Stomach smooth muscle (tissue), 2 donors: ENCODE measurements around the gene MARCKSL1.
A peak's percentile ranks its signal among the peaks of the same experiment; 100 is the strongest.
"Not testable (repeated sequence)": the region's sequence is repeated elsewhere in the genome, so short reads cannot be mapped to it uniquely, and the experiment has no call there.

Experiments used
- H3K27ac ChIP-seq: one replicate; pipeline ENCODE4 v1.7.0; 2013; ENCODE audit warnings: mild to moderate bottlenecking, low read length, inconsistent platforms
- H3K27me3 ChIP-seq, 2 donors: one replicate each; pipeline ENCODE4 v1.7.0; 2013; ENCODE audit warnings: low read length in 2 of 2; ENCODE audit not compliant: insufficient read depth in 2 of 2, control insufficient read depth in 1 of 2
- H3K36me3 ChIP-seq, 2 donors: one replicate each; pipeline ENCODE4 v1.7.0; 2013; ENCODE audit warnings: low read length in 2 of 2; ENCODE audit not compliant: control insufficient read depth in 2 of 2, insufficient read depth in 2 of 2
- H3K4me1 ChIP-seq: one replicate; pipeline ENCODE4 v1.7.0; 2013; ENCODE audit warnings: low read length; ENCODE audit not compliant: control insufficient read depth, insufficient read depth
- H3K4me3 ChIP-seq, 2 donors: one replicate each; pipeline ENCODE4 v1.7.0; 2013; ENCODE audit warnings: low read length in 2 of 2
- H3K9ac ChIP-seq, 2 donors: one replicate each; pipeline ENCODE4 v1.7.0; 2013; ENCODE audit warnings: low read length in 2 of 2, mild to moderate bottlenecking in 1 of 2
- H3K9me3 ChIP-seq, 2 donors: one replicate each; pipeline ENCODE4 v1.7.0; 2013; ENCODE audit warnings: low read length in 2 of 2; ENCODE audit not compliant: control insufficient read depth in 2 of 2
- donor health status: healthy.
- donor health status: Pancreatic carcinoma.

Gene MARCKSL1

GRCh38 chr1:32362474-32363313 lies 26.7 kb upstream of the MARCKSL1 start, which contains the start of the genes FAM229A and TSSK3:
Gene FAM229A (minus strand): TSS chr1:32362485. CDS start chr1:32362091, 394 bp downstream.
Gene TSSK3 (plus strand): TSS chr1:32362539. CDS start chr1:32362702, 163 bp downstream.
- H3K27me3 ChIP-seq, result no peaks in the 10 kb centered on the region
- peak within 1 kb of the TSS; percentile 35 to 70 for H3K4me3 ChIP-seq
- H3K4me1 ChIP-seq, result peaks cover 17% of the 10 kb centered on the region
- peaks cover 29 to 31% of the 10 kb centered on the region in 2 donors for H3K36me3 ChIP-seq
- H3K27ac ChIP-seq, result no peak within 1 kb of the TSS
- peak within 1 kb of the TSS in 1 of 2 donors; percentile 51 for H3K9ac ChIP-seq
- H3K9me3 ChIP-seq, result no peaks in the 10 kb centered on the region

GRCh38 chr1:32361674-32362473 lies 25.8 kb upstream of the MARCKSL1 start:
- Histone ChIP-seq H3K27me3 (no peaks in the 10 kb centered on the region), H3K9me3 (no peaks in the 10 kb centered on the region), H3K4me3 (peak overlapping the region; percentile 35 to 70), H3K4me1 (peaks cover 17% of the 10 kb centered on the region), H3K27ac (no peak overlapping the region), H3K36me3 (peaks cover 23 to 24% of the 10 kb centered on the region in 2 donors), H3K9ac (peak overlapping the region in 1 of 2 donors; percentile 51)

GRCh38 chr1:32361308-32361673 lies 25.3 kb upstream of the MARCKSL1 start:
- no peak overlapping the region for H3K4me3 ChIP-seq
- H3K9me3 ChIP-seq, result no peaks in the 10 kb centered on the region
- H3K27ac ChIP-seq, result no peak overlapping the region
- no peaks in the 10 kb centered on the region for H3K27me3 ChIP-seq
- H3K9ac ChIP-seq, result no peak overlapping the region
- H3K4me1 ChIP-seq, result peaks cover 17% of the 10 kb centered on the region
- peaks cover 18% of the 10 kb centered on the region in 2 donors for H3K36me3 ChIP-seq

GRCh38 chr1:32358435-32358834 lies 22.4 kb upstream of the MARCKSL1 start:
- no peaks in the 10 kb centered on the region for H3K9me3 ChIP-seq
- peaks cover 25% of the 10 kb centered on the region for H3K4me1 ChIP-seq
- H3K27me3 ChIP-seq, result no peaks in the 10 kb centered on the region
- H3K36me3 ChIP-seq, result peaks cover 1% of the 10 kb centered on the region in 2 donors
- H3K4me3 ChIP-seq, result no peak overlapping the region
- H3K9ac ChIP-seq, result no peak overlapping the region
- H3K27ac ChIP-seq, result no peak overlapping the region

- H3K27ac ChIP-seq, result no peak overlapping the region
- H3K4me3 ChIP-seq, result no peak overlapping the region
- H3K36me3 ChIP-seq, result no peaks in the 10 kb centered on the region
- no peak overlapping the region for H3K9ac ChIP-seq
- no peaks in the 10 kb centered on the region for H3K9me3 ChIP-seq
- H3K27me3 ChIP-seq, result no peaks in the 10 kb centered on the region
- peaks cover 28% of the 10 kb centered on the region for H3K4me1 ChIP-seq
These were observed 21.6 kb upstream of the MARCKSL1 start for GRCh38 chr1:32357614-32358013.

GRCh38 chr1:32356478-32356877 lies 20.4 kb upstream of the MARCKSL1 start:
- H3K4me3 ChIP-seq, result no peak overlapping the region
- H3K9ac ChIP-seq, result no peak overlapping the region
- H3K27me3 ChIP-seq, result no peaks in the 10 kb centered on the region
- H3K9me3 ChIP-seq, result no peaks in the 10 kb centered on the region
- no peaks in the 10 kb centered on the region for H3K36me3 ChIP-seq
- peaks cover 29% of the 10 kb centered on the region for H3K4me1 ChIP-seq
- no peak overlapping the region for H3K27ac ChIP-seq

GRCh38 chr1:32355778-32356177 lies 19.7 kb upstream of the MARCKSL1 start:
- H3K36me3 ChIP-seq, H3K9me3 ChIP-seq, H3K9ac ChIP-seq, H3K4me3 ChIP-seq, H3K27ac ChIP-seq, H3K27me3 ChIP-seq: not testable (repeated sequence)
- H3K4me1 ChIP-seq, result peaks cover 27% of the 10 kb centered on the region

GRCh38 chr1:32353886-32354570 lies 18.0 kb upstream of the MARCKSL1 start:
- Histone ChIP-seq H3K4me3 (no peak overlapping the region), H3K9ac (peak overlapping the region in 1 of 2 donors; percentile 21), H3K9me3 (no peaks in the 10 kb centered on the region), H3K27ac (no peak overlapping the region), H3K27me3 (no peaks in the 10 kb centered on the region), H3K36me3 (no peaks in the 10 kb centered on the region), H3K4me1 (peaks cover 29% of the 10 kb centered on the region)

GRCh38 chr1:32353431-32353830 lies 17.4 kb upstream of the MARCKSL1 start:
- Histone ChIP-seq H3K36me3 (no peaks in the 10 kb centered on the region), H3K4me3 (no peak overlapping the region), H3K27ac (no peak overlapping the region), H3K9me3 (no peaks in the 10 kb centered on the region), H3K4me1 (peaks cover 29% of the 10 kb centered on the region), H3K9ac (no peak overlapping the region), H3K27me3 (no peaks in the 10 kb centered on the region)

- H3K27me3 ChIP-seq, result no peaks in the 10 kb centered on the region
- H3K4me1 ChIP-seq, result peaks cover 29% of the 10 kb centered on the region
- no peak overlapping the region for H3K27ac ChIP-seq
- H3K9me3 ChIP-seq, result no peaks in the 10 kb centered on the region
- peak overlapping the region; percentile 42 to 86 for H3K9ac ChIP-seq
- H3K4me3 ChIP-seq, result no peak overlapping the region
- no peaks in the 10 kb centered on the region for H3K36me3 ChIP-seq
These were observed 16.9 kb upstream of the MARCKSL1 start for GRCh38 chr1:32352831-32353383.
